ENCODE data around the gene ERRFI1.
"Not testable (repeated sequence)": the region's sequence is repeated elsewhere in the genome, so short reads cannot be mapped to it uniquely, and the experiment has no call there.

The ERRFI1 gene

GRCh38 chr1:7963841-7964240, 62.3 kb downstream of the ERRFI1 start:
- not testable (repeated sequence) for DNase-seq

GRCh38 chr1:7963378-7963730, 62.8 kb downstream of the ERRFI1 start:
- not testable (repeated sequence) for DNase-seq

GRCh38 chr1:7962636-7963377, 63.3 kb downstream of the ERRFI1 start:
- no peak for DNase-seq

GRCh38 chr1:7962014-7962335, 64.1 kb downstream of the ERRFI1 start:
- no peak for DNase-seq
